ENCODE data around the gene DUSP28. TPM values are rescaled to one million over a fixed set of nuclear protein-coding genes. Genes with fewer than 3 reads are reported as not detected.

Gene DUSP28
- total and polyA plus RNA-seq, 2 of the 8 experiments (the other 6 are each of a cell fraction or from before 2014, with no cell fraction given): 2.1 to 2.3 TPM

GRCh38 chr2:240589375-240589774, 29.2 kb downstream of the DUSP28 start (continued):
- TF ChIP-seq CHD7 (IDR thresholded peaks at IDR 0.05; ENCODE audit: insufficient replicate concordance, low read length) (no peak), TCF12 (IDR thresholded peaks at IDR 0.05; ENCODE audit: low read depth, low read length) (no peak), SP2 (IDR thresholded peaks at IDR 0.05; ENCODE audit: low read length) (no peak), RNF2 (IDR thresholded peaks at IDR 0.05; ENCODE audit: borderline replicate concordance, low read depth, low read length, missing control alignments, poor library complexity, severe bottlenecking) (no peak), POLR2A (IDR thresholded peaks at IDR 0.05; ENCODE audit: control extremely low read depth in 1 of 2, low read depth in 2 of 2, low read length in 2 of 2) (no peak)
- TF ChIP-seq, protein P1, sequence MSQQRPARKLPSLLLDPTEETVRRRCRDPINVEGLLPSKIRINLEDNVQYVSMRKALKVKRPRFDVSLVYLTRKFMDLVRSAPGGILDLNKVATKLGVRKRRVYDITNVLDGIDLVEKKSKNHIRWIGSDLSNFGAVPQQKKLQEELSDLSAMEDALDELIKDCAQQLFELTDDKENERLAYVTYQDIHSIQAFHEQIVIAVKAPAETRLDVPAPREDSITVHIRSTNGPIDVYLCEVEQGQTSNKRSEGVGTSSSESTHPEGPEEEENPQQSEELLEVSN (IDR thresholded peaks at IDR 0.05): no peak
- TF ChIP-seq, protein P2, sequence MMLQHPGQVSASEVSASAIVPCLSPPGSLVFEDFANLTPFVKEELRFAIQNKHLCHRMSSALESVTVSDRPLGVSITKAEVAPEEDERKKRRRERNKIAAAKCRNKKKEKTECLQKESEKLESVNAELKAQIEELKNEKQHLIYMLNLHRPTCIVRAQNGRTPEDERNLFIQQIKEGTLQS (IDR thresholded peaks at IDR 0.05; ENCODE audit: insufficient read depth, low read depth, low read length): no peak

Data from H1 (cell line).